CD14-positive monocyte (primary cell): ENCODE results near the gene CEP85L. TPM values are rescaled to one million over a fixed set of nuclear protein-coding genes. Genes with fewer than 3 reads are reported as not detected.

Experiments
- DNase-seq, 3 donors: peaks; one replicate each; pipeline ENCODE4 v3.0.0-alpha.2; 2011 to 2022
- H2AFZ ChIP-seq: 2 replicates; pipeline ENCODE4 v1.6.0; 2012; ENCODE audit warnings: mild to moderate bottlenecking, low read depth, low read length, inconsistent platforms; ENCODE audit not compliant: insufficient read depth, poor library complexity, severe bottlenecking
- H3K27ac ChIP-seq, 2 donors: 1 replicate in 1 of 2; 2 replicates in 1 of 2; pipeline ENCODE4 v1.5.1; 2012 to 2013; ENCODE audit warnings: low read length in 2 of 2, control low read depth in 1 of 2, inconsistent platforms in 1 of 2, low read depth in 1 of 2, mild to moderate bottlenecking in 1 of 2
- H3K27me3 ChIP-seq, 2 donors: one replicate each; pipeline versions ENCODE4 v1.6.0 to v1.6.1; 2011 to 2013; ENCODE audit warnings: low read length in 2 of 2; ENCODE audit not compliant: control insufficient read depth in 2 of 2, insufficient read depth in 2 of 2
- H3K36me3 ChIP-seq, 2 donors: replicated peaks in 1 of 2; 1 replicate in 1 of 2; 2 replicates in 1 of 2; pipeline versions ENCODE4 v1.5.1 to v1.6.1; 2012 to 2013; ENCODE audit warnings: low read length in 2 of 2, control low read depth in 1 of 2, inconsistent platforms in 1 of 2, mild to moderate bottlenecking in 1 of 2; ENCODE audit not compliant: insufficient read depth in 2 of 2, control insufficient read depth in 1 of 2
- H3K4me1 ChIP-seq, 2 donors: 1 replicate in 1 of 2; 2 replicates in 1 of 2; pipeline versions ENCODE4 v1.5.1 to v1.6.1; 2012 to 2013; ENCODE audit warnings: low read length in 2 of 2, control low read depth in 1 of 2, inconsistent platforms in 1 of 2, mild to moderate bottlenecking in 1 of 2, moderate library complexity in 1 of 2; ENCODE audit not compliant: insufficient read depth in 2 of 2, control insufficient read depth in 1 of 2
- H3K4me2 ChIP-seq: replicated peaks from 2 replicates; pipeline ENCODE3; 2012; ENCODE audit warnings: low read length, moderate library complexity, mild to moderate bottlenecking; ENCODE audit not compliant: poor library complexity, severe bottlenecking; ENCODE audit errors: extremely low read depth
- H3K4me3 ChIP-seq, 3 experiments: fragments of 200-600 bp in 1 of 3; sonication (generic) in 1 of 3; replicated peaks in 1 of 3; 1 replicate in 2 of 3; 2 replicates in 1 of 3; pipeline ENCODE4 v1.5.1; 2011 to 2013; ENCODE audit warnings: low read length in 3 of 3, mild to moderate bottlenecking in 3 of 3, control low read depth in 2 of 3, low read depth in 2 of 3, inconsistent platforms in 1 of 3, moderate library complexity in 1 of 3
- H3K79me2 ChIP-seq: 2 replicates; pipeline ENCODE4 v1.6.0; 2012; ENCODE audit warnings: mild to moderate bottlenecking, control low read depth, inconsistent platforms, low read length, moderate library complexity; ENCODE audit not compliant: insufficient read depth
- H3K9ac ChIP-seq: 2 replicates; pipeline ENCODE4 v1.6.0; 2017; ENCODE audit warnings: low read length, mild to moderate bottlenecking; ENCODE audit not compliant: insufficient read depth, poor library complexity, severe bottlenecking
- H3K9me3 ChIP-seq, 2 donors: replicated peaks in 1 of 2; 1 replicate in 1 of 2; 2 replicates in 1 of 2; pipeline versions ENCODE4 v1.5.1 to v1.6.1; 2012 to 2013; ENCODE audit warnings: low read length in 2 of 2, control low read depth in 1 of 2; ENCODE audit not compliant: control insufficient read depth in 1 of 2, insufficient read depth in 1 of 2
- H4K20me1 ChIP-seq: 2 replicates; pipeline ENCODE4 v1.6.0; 2012; ENCODE audit warnings: mild to moderate bottlenecking, low read length, control low read depth, moderate library complexity; ENCODE audit not compliant: insufficient read depth
- H3K27ac Mint-ChIP-seq, 7 donors: one replicate each; pipeline ENCODE4 v1.8.0; 2020; ENCODE audit warnings: mild to moderate bottlenecking in 7 of 7, mixed read lengths in 7 of 7, moderate library complexity in 6 of 7, inconsistent platforms in 2 of 7
- H3K27me3 Mint-ChIP-seq, 3 donors: one replicate each; pipeline ENCODE4 v1.8.0; 2021 to 2022; ENCODE audit warnings: low read depth in 3 of 3, mild to moderate bottlenecking in 3 of 3, mixed read lengths in 3 of 3, moderate library complexity in 3 of 3, inconsistent platforms in 1 of 3
- H3K36me3 Mint-ChIP-seq, 2 donors: one replicate each; pipeline ENCODE4 v1.8.0; 2020; ENCODE audit warnings: mixed read lengths in 2 of 2, inconsistent platforms in 1 of 2, mild to moderate bottlenecking in 1 of 2
- H3K4me1 Mint-ChIP-seq: one replicate; pipeline ENCODE4 v1.8.0; 2020; ENCODE audit warnings: mild to moderate bottlenecking, mixed read lengths
- H3K4me3 Mint-ChIP-seq, 2 donors: one replicate each; pipeline ENCODE4 v1.8.0; 2020; ENCODE audit warnings: mild to moderate bottlenecking in 2 of 2, mixed read lengths in 2 of 2, moderate library complexity in 1 of 2
- H3K9me3 Mint-ChIP-seq, 7 donors: one replicate each; pipeline ENCODE4 v1.8.0; 2020 to 2022; ENCODE audit warnings: mixed read lengths in 7 of 7, mild to moderate bottlenecking in 6 of 7, moderate library complexity in 6 of 7, inconsistent platforms in 2 of 7
- whole genome bisulfite sequencing: methylation state at CpG from one replicate; pipeline ENCODE4 v1.1.5; 2013; ENCODE audit warnings: missing lambda C conversion rate; ENCODE audit not compliant: insufficient coverage; 5-methylcytosine and 5-hydroxymethylcytosine counted together
- intact Hi-C, 2 donors: fragments of 100-400 bp; cut with micrococcal nuclease; formaldehyde crosslinking; loops; one replicate each; pipeline versions ENCODE4 v1.15.0 to v1.15.1; 2023
- polyA plus RNA-seq, 3 donors: library from polyadenylated mRNA; depleted of rRNA in 1 of 3; unstranded in 2 of 3; stranded (reverse) in 1 of 3; fragments of 300-500 nt in 2 of 3; fragments of >200 nt in 1 of 3; fragmentation: Illumina TruSeq in 2 of 3; gene quantifications; 1 replicate in 2 of 3; 2 replicates in 1 of 3; pipeline ENCODE4 v1.2.3, GENCODE V29; 2012 to 2021
- TF ChIP-seq, protein P1 (sequence below): fragments of 200-600 bp; IDR thresholded peaks from one replicate; pipeline ENCODE4 v1.8.0; 2022; ENCODE audit warnings: antibody characterized with exemption, mild to moderate bottlenecking

Gene CEP85L
- polyA plus RNA-seq, 3 donors: 14.9 to 38.3 (median 19.6) TPM

DNA sequence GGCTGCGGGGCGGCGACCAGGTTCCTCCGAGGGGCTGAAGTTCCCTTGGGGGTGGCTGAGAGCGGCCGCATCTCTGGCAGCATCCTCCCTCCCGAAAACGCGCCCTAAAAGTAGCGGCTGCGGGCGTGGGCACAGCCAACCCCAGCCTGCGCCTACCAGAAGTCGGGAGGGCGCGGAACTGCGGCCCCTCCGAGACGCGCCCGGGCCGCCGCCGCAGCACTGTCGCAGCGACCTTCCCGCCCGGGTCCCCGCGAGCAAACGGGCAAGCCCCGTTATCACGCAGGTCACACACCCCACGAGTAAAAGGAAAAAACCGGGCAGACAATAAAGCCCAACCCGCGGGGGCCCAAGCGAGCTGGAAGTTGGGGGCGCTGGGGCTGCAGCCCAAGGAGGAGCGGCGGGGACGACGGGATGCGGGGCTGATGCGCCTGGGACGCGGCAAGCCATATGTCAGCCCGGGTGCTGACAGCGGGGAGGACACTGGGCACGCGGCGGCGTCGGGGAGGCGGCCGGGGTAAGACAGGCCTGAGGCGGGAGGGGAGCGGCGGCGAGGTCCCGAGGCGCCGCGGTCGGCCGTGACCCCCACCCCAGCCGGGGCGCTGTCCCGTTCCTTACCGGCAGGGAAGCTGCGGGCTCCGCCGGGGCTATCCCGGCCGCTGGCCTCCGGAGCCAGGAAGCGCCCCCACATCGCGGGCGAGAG is 659 bp downstream of the CEP85L start:
- Histone ChIP-seq H3K9me3 (no peaks in the 10 kb centered on the region), H3K9ac (peak overlapping the region; percentile 91), H3K27me3 (no peaks in the 10 kb centered on the region), H2AFZ (peak overlapping the region; percentile 92), H3K36me3 (no peaks in the 10 kb centered on the region), H3K27ac (peak overlapping the region; percentile 66 to 87), H3K4me3 (peak overlapping the region; percentile 79 to 93 (median 85)), H3K4me2 (peak overlapping the region; percentile 94), H4K20me1 (peaks cover 46% of the 10 kb centered on the region), H3K4me1 (peaks cover 18 to 32% of the 10 kb centered on the region in 2 donors), H3K79me2 (peaks cover 56% of the 10 kb centered on the region)
- Mint-ChIP-seq H3K4me1 (peaks cover 25% of the 10 kb centered on the region), H3K4me3 (peak overlapping the region; percentile 91 to 92), H3K27ac (peak overlapping the region; percentile 77 to 88 (median 84)), H3K36me3 (peaks cover 0 to 2% of the 10 kb centered on the region in 2 donors), H3K9me3 (peaks cover 0 to 2% (median 0%) of the 10 kb centered on the region in 7 donors), H3K27me3 (peaks cover 2 to 3% (median 2%) of the 10 kb centered on the region in 3 donors)
- intact Hi-C loops: loop anchor here (5.0 to 10.0 kb wide), 3 partner anchors 124 to 242 kb away; partner anchors contain the start of gene ASF1A (in 1 of the 2)
- DNase-seq: peak; percentile 19 to 33 (median 22)
- 0% methylated on average over 80 of the region's 80 CpGs for WGBS
- TF ChIP-seq, protein P1, sequence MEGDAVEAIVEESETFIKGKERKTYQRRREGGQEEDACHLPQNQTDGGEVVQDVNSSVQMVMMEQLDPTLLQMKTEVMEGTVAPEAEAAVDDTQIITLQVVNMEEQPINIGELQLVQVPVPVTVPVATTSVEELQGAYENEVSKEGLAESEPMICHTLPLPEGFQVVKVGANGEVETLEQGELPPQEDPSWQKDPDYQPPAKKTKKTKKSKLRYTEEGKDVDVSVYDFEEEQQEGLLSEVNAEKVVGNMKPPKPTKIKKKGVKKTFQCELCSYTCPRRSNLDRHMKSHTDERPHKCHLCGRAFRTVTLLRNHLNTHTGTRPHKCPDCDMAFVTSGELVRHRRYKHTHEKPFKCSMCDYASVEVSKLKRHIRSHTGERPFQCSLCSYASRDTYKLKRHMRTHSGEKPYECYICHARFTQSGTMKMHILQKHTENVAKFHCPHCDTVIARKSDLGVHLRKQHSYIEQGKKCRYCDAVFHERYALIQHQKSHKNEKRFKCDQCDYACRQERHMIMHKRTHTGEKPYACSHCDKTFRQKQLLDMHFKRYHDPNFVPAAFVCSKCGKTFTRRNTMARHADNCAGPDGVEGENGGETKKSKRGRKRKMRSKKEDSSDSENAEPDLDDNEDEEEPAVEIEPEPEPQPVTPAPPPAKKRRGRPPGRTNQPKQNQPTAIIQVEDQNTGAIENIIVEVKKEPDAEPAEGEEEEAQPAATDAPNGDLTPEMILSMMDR: no peak

DNA sequence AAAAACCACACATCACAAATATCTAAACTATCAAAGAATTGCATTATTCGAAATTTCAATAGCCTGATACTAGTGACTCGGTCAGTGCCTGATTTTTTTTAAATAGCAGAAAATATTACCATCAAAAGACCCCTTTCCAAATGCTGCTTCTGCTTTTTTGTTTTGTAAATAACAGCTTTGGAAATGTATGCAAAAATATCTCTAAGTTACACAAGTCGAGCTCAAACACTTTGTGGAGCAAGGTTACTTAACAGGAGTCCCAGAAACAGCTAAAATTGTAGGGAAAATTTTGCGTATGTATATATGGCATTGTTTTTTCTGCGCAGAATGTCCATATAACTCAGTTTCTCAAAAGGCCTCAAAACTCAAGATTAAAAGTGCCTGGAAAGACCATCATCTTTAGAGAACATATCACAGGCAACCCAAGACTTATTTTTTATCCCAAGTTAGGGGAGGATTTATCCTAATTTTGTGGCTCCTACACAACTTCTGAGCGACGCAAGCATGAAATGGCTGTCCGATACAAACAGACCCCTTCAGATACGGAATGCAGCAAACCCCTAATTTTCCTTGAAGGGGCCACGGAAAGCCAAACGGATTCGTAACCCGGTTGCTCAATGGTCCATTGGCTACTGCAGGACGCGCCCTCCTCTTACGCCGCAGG is 1.3 kb downstream of the CEP85L start:
- H4K20me1 ChIP-seq: peaks cover 53% of the 10 kb centered on the region
- peak overlapping the region in 1 of 2 donors; percentile 87 for H3K27ac ChIP-seq
- Mint-ChIP-seq H3K36me3 (peaks cover 4 to 7% of the 10 kb centered on the region in 2 donors), H3K4me1 (peaks cover 30% of the 10 kb centered on the region), H3K27me3 (peaks cover 2 to 3% (median 2%) of the 10 kb centered on the region in 3 donors), H3K27ac (peak overlapping the region in 6 of 7 donors; percentile 28 to 86 (median 80)), H3K9me3 (peaks cover 0 to 2% (median 0%) of the 10 kb centered on the region in 7 donors), H3K4me3 (peak overlapping the region; percentile 91 to 92)
- under 1% methylated on average over 12 of the region's 17 CpGs for WGBS
- TF ChIP-seq, protein P1: no peak
- no peak for DNase-seq
- peak overlapping the region; percentile 94 for H3K4me2 ChIP-seq
- peak overlapping the region; percentile 79 to 93 (median 85) for H3K4me3 ChIP-seq
- peaks cover 18 to 32% of the 10 kb centered on the region in 2 donors for H3K4me1 ChIP-seq
- H3K27me3 ChIP-seq: no peaks in the 10 kb centered on the region
- no peaks in the 10 kb centered on the region for H3K9me3 ChIP-seq
- peaks cover 62% of the 10 kb centered on the region for H3K79me2 ChIP-seq
- H2AFZ ChIP-seq: peak overlapping the region; percentile 92
- intact Hi-C loops: loop anchor here (5.0 to 10.0 kb wide), 3 partner anchors 125 to 242 kb away; partner anchors contain the start of gene ASF1A (in 1 of the 2)
- peak overlapping the region; percentile 91 for H3K9ac ChIP-seq
- no peaks in the 10 kb centered on the region for H3K36me3 ChIP-seq
